Caki2 (cell line): Measurements from ENCODE around the gene CD300A. TPM values are rescaled to one million over a fixed set of nuclear protein-coding genes. Genes with fewer than 3 reads are reported as not detected.
A peak's percentile ranks its signal among the peaks of the same experiment; 100 is the strongest.
"Not testable (repeated sequence)": the region's sequence is repeated elsewhere in the genome, so short reads cannot be mapped to it uniquely, and the experiment has no call there.

Experiments used
- DNase-seq: peaks from one replicate; pipeline ENCODE4 v3.0.0-alpha.2; 2015; ENCODE audit warnings: low read depth
- in situ Hi-C: cut with HindIII; loops from 2 replicates; pipeline ENCODE4 v1.10.0; 2016; ENCODE audit warnings: low sequenced_read_pairs, low pct_unique_long_range_greater_than_20kb, mixed read lengths
- total RNA-seq: library from RNA; depleted of rRNA; stranded (reverse); fragments of >200 nt; shearing (Covaris generic); gene quantifications from 2 replicates; pipeline ENCODE4 v1.2.3, GENCODE V29; 2014; ENCODE audit warnings: low replicate concordance

Gene CD300A
- total RNA-seq, 1 experiment from 2014 or later = not detected

DNA sequence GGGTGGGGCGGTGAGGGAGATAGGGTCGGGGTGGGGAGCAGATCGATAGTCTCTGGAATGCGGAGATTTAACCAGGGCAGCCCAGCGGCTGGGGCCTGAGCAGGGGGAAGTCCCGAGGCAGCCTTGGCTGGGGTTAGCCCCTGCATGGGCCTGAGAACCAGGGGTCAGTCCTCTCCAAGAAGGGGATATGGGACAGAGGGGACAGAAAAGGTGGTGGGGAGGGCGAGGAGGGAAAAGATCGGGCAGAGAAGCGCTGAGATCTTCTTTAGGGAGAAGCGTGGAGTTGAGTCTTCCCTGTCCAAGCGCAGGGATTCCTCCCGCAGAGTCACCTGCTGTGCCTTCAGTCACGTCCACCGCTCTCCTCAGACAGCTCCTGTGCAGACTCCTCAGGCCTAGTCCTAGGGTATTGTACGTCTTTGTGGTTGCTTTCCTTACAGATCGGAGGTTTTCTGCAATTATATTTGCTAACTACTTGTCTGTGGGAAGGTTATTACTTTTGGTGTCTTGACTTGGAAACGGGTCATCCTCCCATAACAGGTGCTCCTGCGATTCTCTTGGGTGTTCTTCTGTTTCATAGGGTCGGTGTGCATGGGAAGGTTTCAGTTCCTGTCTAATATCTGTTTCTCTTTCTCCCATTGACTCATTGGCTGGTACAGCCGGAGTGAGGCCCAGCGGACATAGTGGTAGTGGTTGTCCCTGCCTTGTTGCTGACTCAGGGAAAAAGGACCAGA lies 952 bp downstream of the CD300A start:
- in situ Hi-C loops = no loop called here
- DNase-seq = no peak

DNA sequence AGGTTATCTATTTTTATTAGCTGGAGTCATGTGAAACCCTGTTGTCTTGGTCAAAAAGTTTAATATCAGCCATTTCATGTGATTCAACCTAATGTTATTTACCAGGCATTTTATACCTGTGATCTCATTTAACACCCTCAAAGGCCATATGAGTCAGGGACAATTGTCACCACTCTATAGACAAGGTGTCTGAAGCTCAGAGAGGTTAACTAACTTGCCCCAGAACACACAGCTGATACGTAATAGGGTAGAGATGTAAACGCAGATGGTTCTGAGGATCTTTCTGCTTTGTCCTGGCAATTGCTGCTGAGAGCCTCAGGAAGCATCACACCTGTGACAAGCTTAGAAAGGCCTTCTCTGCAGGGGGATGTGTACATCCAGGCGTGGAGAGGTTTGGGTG lies 4.9 kb downstream of the CD300A start:
- DNase-seq = no peak

DNA sequence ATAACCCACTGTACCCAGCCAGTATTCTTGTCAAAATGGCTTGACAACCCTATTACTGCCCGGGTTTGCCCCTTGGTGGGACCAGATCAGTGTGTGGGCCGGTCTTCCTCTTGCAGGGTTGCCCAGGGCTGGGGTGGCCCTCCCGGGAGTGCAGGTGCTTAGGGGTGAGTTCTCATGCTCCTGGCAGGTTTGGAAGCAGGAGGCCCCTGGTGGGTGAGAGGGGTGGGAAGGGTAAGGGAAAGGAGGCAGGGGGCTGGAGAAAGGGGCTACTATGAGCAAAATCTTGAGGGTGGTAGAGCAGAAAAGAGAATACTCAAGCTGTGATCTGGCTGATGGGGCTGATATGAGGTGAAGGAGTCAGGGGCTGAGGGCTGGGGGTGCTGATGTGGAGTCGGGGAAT lies 6.5 kb downstream of the CD300A start:
- no peak for DNase-seq
- in situ Hi-C loops = no loop called here

More for the DNA sequence above, 4.9 kb downstream of the CD300A start:
- in situ Hi-C loops = no loop called here

DNA sequence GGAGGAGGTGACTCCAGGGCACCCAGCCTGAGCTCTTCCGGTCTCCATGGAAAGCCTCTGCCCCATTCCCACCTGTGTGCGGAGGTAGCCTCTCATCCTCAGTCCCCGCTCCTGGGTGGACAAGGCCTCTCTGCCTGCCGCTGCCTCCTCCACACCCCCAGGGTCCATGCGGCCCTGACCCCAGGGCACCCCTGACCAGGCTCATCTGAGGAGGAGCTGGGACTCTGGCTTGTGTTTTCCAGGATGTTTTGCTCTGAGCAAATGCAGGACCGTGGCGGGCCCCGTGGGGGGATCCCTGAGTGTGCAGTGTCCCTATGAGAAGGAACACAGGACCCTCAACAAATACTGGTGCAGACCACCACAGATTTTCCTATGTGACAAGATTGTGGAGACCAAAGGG lies 6.9 kb downstream of the CD300A start:
- in situ Hi-C loops = no loop called here
- no peak for DNase-seq

DNA sequence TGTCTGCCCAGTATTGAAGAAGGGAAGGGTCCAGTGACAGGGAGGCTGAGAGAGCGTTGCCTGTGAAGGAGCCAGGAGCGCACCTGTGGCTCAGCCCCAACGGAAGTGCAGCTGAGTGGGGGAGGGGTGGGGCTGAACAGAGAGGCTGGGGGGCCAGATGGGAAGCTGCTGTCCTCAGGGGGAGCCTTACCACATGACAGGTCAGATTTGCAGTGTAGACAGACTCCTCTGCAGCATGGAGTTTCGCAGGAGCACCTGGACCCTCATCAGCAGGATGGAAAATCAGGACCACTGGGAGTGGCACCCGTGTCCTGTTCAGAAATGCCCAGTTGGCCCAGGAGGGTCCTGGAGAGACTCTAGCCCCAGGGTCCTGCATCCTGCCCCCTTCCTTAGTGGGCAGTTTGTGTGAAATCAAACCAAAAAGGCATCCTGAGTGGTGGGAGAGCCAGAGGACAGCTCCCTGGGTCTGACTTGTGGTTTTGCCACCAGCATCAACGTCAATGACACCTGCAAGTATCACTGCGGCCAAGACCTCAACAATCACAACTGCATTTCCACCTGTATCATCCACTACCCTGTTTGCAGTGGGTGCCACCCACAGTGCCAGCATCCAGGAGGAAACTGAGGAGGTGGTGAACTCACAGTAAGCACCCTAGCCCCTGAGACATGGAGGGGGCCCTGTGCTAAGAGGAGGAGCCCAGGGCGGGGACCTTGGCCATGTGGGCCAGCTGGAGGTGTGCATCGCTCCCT lies 7.8 kb downstream of the CD300A start:
- DNase-seq = no peak
- in situ Hi-C loops = no loop called here

DNA sequence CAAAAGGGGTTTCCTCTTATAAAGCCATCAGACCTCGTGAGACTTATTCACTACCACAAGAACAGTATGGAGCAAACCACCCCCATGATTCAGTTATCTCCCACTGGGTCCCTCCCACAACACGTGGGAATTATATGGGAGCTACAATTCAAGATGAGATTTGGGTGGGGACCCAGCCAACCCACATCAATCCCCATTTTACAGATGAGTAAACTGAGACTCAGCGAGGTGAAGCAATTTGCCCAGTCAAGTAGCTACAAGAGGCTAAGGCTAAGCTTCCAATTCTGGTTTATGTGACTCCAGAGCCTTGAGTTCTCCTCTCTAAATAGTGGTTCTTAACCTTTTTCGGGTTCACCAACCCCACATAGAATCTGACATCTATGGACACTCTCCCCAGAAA lies 8.8 kb downstream of the CD300A start:
- no peak for DNase-seq
- in situ Hi-C loops = loop anchor here (25.0 kb wide), 1 partner anchor 163 kb away; no protein-coding TSS in a partner anchor

DNA sequence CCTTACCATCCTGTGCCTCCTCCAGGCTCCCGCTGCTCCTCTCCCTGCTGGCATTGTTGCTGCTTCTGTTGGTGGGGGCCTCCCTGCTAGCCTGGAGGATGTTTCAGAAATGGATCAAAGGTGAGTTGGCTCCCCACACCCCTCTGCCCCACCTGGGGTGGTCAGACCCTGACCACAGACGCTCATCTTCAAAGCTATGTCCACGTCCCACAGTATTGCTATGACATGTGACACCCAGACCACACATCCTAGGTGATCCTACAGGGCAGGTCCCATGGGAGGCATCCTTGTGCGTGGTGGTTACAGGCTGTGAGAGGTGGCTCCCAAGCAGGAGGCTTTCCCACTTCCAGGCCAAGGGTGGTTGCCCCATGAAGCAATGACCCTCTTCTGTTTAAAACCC lies 11.0 kb downstream of the CD300A start:
- DNase-seq = no peak
- in situ Hi-C loops = loop anchor here (25.0 kb wide), 1 partner anchor 165 kb away; no protein-coding TSS in a partner anchor

DNA sequence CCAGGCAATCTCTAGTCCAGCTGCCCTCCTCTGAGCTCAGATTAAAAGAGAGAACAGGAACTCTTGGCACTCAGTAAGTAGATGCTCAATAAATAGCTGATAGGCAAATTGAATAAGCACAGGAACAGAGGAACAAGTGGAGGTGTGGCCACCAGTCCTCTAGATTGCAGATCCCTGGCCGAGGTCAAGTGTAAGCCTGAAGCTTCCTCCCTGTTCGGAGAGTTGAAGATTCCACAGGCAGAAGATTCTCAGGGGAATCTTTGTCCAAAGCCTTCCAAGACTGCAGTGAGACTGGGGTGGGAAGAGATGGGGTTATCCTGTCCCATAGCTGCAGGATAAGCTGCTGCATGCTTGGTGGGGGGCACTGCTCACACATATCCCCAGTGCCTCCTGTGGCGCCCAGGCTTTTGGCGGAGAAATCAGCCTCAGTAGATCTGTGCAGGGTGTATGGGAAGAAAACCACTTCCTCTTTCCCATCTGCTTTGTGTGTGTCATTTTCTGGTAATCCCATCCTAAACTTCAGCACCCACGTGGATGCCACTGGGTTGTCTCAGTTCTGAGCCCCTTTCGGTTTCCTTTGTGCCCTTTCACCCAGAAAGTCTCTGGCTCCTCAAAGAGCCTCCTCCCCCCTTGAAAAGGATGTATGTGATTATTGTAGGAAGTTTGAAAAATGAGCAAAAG lies 12.1 kb downstream of the CD300A start:
- DNase-seq = no peak

DNA sequence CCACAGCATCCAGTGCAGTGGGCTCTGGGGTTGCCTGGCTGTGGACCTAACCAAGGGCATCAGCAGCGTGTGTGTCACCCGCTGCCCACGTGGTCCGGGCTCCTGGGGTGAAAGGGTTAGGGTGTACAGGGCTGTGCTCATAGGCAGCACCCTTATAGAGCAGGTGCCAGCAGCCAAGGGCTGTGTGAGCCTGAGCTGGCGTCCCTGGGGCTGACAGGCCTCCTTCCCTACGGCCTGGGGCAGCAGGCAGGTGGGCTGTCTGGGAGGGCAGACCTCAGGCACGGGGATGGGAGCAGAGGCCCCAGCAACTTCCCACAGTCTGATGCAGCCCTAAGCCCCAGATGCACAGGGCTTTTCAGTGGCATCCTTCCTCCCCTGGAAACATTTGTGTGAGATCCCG lies 13.9 kb downstream of the CD300A start:
- in situ Hi-C loops = loop anchor here (25.0 kb wide), 1 partner anchor 168 kb away; no protein-coding TSS in a partner anchor
- no peak for DNase-seq

More for the DNA sequence above, 12.1 kb downstream of the CD300A start:
- in situ Hi-C loops = loop anchor here (25.0 kb wide), 1 partner anchor 166 kb away; no protein-coding TSS in a partner anchor

DNA sequence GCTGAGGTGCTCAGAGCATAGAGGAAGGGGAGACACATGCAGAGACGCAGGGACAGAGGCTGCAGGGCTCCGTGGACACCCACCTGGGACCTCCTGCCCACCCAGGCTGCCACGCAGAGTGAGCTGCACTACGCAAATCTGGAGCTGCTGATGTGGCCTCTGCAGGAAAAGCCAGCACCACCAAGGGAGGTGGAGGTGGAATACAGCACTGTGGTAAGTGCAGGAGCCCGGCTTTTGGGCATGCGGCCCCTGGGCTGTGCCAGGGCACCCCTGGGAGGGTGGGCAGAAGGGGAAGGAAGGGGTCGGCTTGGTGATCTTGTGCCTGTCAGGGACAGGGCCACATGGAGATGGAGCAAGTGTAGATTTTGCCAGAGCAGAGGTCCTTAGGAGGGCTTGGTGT lies 15.2 kb downstream of the CD300A start:
- no peak for DNase-seq
- in situ Hi-C loops = loop anchor here (25.0 kb wide), 1 partner anchor 169 kb away; no protein-coding TSS in a partner anchor

DNA sequence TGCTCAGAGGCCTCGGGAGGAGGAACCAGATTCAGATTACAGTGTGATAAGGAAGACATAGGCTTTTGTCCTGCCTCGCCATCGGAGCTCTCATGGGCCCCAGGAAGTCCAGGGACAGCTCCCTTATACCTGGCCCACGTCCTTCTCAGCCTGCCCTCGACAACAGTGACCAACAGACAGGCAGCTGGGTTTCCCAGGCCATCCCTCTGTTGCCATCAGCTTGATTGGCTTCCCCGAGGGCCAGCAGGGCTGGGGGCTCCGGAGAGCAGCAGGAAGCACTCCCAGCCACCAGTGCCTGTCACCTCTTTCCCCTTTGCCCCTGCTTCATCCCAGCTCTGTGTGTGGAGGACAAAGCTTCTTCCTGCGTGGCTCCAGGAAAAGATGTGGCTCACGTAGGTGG lies 17.6 kb downstream of the CD300A start:
- in situ Hi-C loops = loop anchor here (25.0 kb wide), 1 partner anchor 172 kb away; no protein-coding TSS in a partner anchor
- no peak for DNase-seq

DNA sequence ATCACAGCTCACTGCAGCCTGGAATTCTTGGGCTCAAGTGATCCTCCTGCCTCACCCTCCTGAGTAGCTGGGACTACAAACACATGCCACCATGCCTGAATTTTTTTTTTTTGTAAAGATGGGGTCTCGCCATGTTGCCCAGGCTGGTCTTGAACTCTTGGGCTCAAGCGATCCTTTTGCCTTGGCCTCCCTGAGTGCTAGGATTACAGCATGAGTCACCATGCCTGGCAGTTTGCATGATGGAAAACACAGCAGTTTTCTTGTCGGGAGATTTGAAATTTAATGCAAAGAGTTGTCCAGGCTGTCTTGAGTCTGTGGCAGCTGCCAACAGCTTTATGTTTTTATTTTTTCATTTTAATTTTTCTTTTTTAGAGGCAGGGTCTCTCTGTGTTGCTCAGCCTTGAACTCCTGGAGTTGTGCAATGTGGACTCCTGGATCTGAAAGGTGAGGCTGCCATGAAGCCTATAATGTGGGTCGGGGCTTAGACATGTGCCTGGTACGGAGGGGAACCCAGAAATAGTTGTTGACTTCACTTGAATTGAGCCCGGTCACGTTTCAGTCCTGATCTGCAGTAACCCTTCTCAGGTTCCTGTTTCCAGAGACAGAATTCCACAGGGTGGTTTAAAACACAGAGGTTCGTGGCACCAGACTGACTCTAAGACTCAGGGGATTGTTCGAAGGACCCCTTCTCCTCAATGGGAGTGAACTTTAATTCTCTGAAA lies 18.7 kb downstream of the CD300A start:
- in situ Hi-C loops = loop anchor here (25.0 kb wide), 1 partner anchor 173 kb away; no protein-coding TSS in a partner anchor
- no peak for DNase-seq

DNA sequence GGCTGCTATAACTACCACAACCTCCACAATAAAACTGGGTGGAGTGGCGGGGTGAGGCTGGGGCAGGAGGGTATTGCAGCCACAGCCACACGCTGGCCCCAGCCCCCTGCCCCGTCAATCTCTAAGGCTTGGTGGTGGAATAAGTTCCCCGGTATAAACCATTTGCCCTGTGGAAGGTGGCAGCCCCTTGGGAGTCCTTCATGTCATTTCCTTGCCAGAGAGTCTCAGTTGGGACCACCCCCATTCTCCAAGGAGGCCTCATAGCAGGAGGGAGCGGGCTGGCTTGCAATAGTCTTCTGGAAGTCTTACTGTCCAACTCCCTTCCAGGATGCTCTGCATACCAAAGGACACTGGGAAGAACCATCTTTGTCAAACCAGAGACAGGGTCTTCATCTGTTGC lies 19.4 kb downstream of the CD300A start:
- in situ Hi-C loops = loop anchor here (25.0 kb wide), 1 partner anchor 174 kb away; no protein-coding TSS in a partner anchor

DNA sequence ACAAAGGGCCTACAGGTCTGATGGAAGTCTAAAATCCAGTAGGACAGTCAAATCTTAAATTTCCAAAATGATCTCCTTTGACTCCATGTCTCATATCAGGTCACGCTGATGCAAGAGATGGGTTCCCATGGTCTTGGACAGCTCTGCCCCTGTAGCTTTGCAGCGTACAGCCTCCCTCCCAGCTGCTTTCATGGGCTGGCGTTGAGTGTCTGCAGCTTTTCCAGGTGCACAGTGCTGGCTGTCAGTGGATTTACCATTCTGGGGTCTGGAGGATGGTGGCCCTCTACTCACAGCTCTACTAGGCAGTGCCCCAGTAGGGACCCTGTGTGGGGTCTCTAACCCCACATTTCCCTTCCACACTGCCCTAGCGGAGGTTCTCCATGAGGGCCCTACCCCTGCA lies 21.8 kb downstream of the CD300A start:
- not testable (repeated sequence) for DNase-seq
- in situ Hi-C loops = loop anchor here (25.0 kb wide), 1 partner anchor 176 kb away; no protein-coding TSS in a partner anchor

More for the DNA sequence above, 19.4 kb downstream of the CD300A start:
- no peak for DNase-seq

DNA sequence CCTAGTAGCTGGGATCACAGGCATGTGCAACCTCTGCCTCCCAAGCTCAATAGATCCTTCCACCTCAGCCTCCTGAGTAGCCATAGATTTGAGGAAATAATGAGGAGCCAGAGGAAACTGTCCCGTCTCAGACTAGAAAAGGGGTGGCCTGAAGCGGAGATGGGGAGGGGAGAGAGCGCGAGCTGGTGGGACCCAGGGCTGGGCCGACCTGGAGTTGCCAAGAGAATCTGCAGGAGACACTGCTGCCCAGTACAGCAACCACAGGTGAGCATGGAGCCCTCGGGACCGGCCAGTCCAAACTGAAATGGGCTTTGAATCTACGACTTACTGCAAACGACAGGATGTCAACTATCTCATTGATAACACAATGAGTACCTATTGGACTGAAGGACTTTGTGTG lies 24.3 kb downstream of the CD300A start:
- in situ Hi-C loops = loop anchor here (25.0 kb wide), 1 partner anchor 178 kb away; no protein-coding TSS in a partner anchor
- no peak for DNase-seq

DNA sequence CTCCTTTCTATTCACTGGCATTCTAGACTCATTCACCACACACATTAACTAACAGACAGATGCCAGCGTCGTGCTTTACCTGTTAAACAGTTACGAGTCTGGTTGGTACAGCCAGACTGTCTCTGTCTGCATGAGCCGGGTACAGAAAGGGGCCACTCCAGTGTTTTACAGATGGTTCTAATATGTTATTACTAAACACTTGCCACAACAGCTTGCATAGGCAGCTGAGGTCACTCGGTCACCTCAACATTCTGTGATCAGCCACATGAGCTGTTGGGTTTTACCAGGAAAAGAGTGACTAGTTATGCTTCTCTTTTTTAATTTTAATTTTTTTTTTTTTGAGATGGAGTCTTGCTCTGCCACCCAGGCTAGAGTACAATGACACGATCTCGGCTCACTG lies 25.2 kb downstream of the CD300A start:
- in situ Hi-C loops = loop anchor here (25.0 kb wide), 1 partner anchor 179 kb away; no protein-coding TSS in a partner anchor
- no peak for DNase-seq

DNA sequence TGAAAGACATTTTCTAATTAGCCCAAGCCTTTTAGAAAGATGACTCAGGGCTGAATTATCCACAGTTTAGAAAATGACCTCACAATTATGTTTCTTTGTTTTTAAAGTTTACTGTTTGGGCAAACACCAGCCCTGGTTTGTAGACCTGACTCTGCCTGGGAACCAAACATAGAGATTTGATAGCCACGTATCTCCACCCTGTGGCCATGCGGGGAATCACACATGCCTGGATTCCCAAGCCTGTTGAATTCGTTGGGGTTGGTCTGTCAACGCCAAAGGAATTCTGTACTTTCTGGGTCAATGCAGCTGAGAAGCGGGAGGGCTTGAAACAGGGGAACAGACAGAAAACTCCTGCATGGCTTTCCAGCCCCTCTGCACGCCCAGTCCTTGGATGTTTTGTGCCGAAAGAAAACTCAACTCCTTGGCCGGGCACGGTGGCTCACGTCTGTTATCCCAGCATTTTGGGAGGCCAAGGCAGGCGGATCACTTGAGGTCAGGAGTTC lies 26.9 kb downstream of the CD300A start:
- in situ Hi-C loops = loop anchor here (25.0 kb wide), 1 partner anchor 181 kb away; no protein-coding TSS in a partner anchor
- DNase-seq = peak; percentile 49
